ENCODE data around the gene ANKRD49.
A peak's percentile ranks its signal among the peaks of the same experiment; 100 is the strongest.

The ANKRD49 gene

DNA sequence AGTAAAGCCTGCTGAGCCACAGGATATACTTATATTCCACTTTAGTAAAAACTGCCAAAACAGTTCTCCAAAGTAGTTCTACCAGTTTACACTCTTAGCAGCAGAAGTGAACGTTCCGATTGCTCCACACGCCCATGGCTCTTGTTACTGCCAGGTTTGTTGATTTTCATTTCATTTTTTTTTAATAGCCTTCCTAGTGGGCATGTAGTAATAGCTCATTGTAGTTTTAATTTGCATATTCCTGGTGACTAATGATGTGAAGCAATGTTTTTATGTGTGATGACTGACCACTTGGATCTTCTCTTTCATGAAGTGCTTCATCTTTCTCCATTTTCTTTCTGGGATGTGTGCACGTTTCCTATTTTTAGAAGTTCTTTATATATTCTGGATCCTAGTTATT lies 13.7 kb downstream of the ANKRD49 start:
- no peak for DNase-seq

GRCh38 chr11:94511932-94512781 lies 18.4 kb downstream of the ANKRD49 start, which contains the start of gene C11orf97:
Gene C11orf97, plus strand, starts transcription at chr11:94512461. Its CDS starts 68 bp downstream, at chr11:94512529.
- DNase-seq, result peak; percentile 47 to 83 (median 71)

GRCh38 chr11:94513091-94513490 lies 19.3 kb downstream of the ANKRD49 start:
- peak; percentile 49 to 86 (median 58) for DNase-seq

GRCh38 chr11:94515398-94515797 lies 21.6 kb downstream of the ANKRD49 start:
- DNase-seq, result no peak

DNA sequence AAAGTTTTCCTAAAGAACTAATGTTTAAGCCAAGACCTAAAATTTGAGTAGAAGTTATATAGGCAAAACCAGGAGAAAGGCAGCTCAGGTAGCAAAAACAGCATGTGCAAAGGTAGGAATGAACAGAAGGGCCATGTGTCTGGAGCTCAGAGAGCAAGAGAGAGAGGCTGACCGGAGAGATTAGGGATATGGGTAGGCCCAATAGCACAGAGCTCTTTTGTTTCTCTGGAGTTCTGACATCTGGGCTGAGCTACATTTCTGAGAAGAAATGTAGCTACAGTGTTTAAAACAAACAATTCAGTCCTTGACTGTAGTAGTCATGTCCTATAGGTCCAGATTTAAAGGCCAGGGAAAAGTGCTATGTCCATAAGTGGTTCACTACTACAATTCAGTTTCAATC lies 22.9 kb downstream of the ANKRD49 start:
- DNase-seq, result no peak

- no peak for DNase-seq
These were observed 24.5 kb downstream of the ANKRD49 start for GRCh38 chr11:94518300-94518699.

GRCh38 chr11:94519478-94520084 lies 25.8 kb downstream of the ANKRD49 start:
- peak in 2 of 3 experiments; percentile 30 to 62 for DNase-seq

- DNase-seq, result no peak
These were observed 27.9 kb downstream of the ANKRD49 start for GRCh38 chr11:94521684-94522083.

GRCh38 chr11:94524341-94524740 lies 30.6 kb downstream of the ANKRD49 start:
- no peak for DNase-seq

DNA sequence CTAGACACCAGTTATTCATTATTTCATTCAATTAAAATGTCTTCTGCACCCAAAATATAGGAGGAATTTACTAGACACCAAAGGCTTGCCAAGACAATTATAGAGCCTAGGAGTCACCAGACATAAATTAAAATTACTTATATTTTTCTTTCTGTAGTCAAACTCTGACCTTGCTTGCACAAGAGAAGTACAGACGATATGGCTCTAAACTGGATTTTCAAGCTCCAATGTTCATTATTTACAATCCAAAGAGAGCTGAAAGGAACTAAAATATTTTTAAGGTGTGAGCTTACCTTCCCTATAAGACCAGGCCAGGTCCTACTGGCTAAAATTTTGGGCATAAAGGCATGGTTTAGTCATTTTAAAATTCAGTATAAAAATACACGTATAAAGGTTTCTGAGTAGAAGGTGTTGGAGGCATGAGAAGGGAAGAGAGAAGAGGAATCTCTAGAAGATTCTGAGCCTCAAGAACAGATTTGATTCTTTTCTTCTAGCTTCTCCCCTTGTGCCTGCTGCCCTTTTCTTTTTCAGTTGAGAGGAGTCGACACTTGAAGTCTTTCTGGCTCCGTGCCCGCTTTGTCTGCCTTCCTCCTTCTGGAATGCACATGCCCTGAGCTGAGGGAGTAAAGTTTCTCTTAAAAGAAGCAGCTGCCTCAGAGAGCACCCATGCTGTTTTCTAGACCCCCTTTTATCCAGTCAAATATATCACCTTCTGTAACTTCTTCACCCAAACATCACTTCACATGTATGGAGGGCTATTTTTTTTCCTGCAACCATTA lies 32.0 kb downstream of the ANKRD49 start:
- DNase-seq, result peak in 2 of 3 experiments; percentile 4 to 15

GRCh38 chr11:94526645-94527438 lies 33.1 kb downstream of the ANKRD49 start:
- DNase-seq, result no peak

- DNase-seq, result no peak
These were observed 34.8 kb downstream of the ANKRD49 start for GRCh38 chr11:94528551-94528950.

DNA sequence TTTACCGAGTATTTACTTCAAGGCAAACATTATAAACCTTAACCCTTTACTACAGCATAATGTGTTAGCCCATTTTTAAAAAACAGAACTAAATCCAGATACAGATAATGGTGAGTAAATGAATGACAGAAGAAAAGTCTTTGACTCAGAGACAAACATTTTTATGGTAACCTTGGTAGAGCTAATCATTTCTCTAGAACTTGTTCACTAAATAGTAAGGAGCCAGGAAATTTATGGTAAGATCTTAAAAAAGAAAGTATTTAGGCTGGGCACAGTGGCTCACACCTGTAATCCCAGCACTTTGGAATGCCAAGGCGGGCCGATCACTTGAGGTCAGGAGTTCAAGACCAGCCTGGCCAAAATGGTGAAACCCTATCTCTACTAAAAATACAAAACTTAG lies 38.4 kb downstream of the ANKRD49 start:
- no peak for DNase-seq

DNA sequence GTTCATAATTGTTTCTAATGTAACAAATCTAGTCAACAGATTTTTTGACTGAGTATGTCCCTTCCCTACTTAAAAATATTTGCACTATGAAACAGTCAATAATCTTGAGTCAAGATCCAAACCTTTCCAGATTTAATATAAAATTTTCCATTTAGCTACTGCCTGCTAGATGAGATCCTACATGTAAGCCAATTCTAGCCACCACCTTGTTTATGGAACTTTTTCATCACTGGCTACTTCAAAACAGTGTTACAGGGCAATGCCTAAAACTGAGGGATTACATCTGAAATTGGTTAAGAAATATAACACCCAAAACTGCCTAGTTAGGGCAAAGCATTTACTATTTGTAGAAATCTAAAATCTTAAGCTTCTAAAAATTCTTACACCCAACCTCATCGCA lies 39.4 kb downstream of the ANKRD49 start:
- no peak for DNase-seq

GRCh38 chr11:94533696-94534630 lies 40.2 kb downstream of the ANKRD49 start:
- no peak for DNase-seq

- DNase-seq, result peak in 1 of 3 experiments; percentile 8
These were observed 42.6 kb downstream of the ANKRD49 start for GRCh38 chr11:94536386-94536785.

DNA sequence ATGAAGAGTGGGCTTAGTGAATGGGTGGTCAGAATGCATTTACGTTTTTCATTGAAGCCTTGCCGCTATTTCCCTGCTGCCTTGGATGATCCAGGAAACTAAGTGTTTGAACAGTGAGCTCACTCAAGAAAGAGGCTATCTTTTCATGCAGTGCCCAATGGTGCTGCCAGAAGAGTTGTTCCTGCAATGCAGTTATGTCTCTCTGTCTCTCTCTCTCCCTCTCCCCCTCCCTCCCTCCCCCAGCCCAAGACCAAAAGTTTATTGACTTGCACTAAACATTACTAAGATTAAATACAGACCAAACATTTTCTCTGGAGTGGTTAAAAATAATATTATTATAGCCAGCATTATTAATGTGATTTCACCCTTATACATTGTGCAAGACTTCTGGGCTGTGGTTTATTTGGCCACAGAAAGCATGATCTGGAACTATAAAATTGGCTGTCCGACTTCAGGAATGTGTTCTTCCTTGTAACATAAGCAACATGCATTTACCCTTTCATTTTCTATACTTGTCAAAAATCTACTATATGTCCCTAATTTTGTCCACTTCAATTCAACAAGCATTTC lies 43.3 kb downstream of the ANKRD49 start:
- DNase-seq, result no peak

GRCh38 chr11:94539420-94539819 lies 45.6 kb downstream of the ANKRD49 start:
- DNase-seq, result peak in 1 of 3 experiments; percentile 19

DNA sequence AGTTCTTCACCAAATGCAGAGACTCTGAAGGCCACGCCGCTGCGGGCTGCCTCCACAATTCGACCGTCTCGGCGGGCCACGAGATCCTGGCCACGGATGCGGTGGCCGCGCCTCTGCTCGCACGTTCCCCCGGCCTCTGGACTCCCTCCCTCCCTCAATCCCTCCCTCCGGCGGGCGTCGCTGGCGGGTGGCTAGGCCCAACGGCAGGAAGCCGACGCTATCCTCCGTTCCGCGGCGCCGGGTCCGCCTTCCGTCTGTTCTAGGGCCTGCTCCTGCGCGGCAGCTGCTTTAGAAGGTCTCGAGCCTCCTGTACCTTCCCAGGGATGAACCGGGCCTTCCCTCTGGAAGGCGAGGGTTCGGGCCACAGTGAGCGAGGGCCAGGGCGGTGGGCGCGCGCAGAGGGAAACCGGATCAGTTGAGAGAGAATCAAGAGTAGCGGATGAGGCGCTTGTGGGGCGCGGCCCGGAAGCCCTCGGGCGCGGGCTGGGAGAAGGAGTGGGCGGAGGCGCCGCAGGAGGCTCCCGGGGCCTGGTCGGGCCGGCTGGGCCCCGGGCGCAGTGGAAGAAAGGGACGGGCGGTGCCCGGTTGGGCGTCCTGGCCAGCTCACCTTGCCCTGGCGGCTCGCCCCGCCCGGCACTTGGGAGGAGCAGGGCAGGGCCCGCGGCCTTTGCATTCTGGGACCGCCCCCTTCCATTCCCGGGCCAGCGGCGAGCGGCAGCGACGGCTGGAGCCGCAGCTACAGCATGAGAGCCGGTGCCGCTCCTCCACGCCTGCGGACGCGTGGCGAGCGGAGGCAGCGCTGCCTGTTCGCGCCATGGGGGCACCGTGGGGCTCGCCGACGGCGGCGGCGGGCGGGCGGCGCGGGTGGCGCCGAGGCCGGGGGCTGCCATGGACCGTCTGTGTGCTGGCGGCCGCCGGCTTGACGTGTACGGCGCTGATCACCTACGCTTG lies 50.2 kb downstream of the ANKRD49 start, which contains the start of gene FUT4:
Gene FUT4 (plus strand): TSS at position 227 of the 951 bp plus-strand sequence. CDS start 213 bp downstream, at position 440.
- DNase-seq, result peak; percentile 86 to 97 (median 92)

All from NCI-H1417 (cell line).